Erythroblast (primary cell): Measurements from ENCODE around the gene ITGB2.
"Not testable (repeated sequence)": the region's sequence is repeated elsewhere in the genome, so short reads cannot be mapped to it uniquely, and the experiment has no call there.

Source experiments
- DNase-seq, 2 experiments: peaks; one replicate each; lab custom pipeline; 2025; lab: John Stamatoyannopoulos, UW
- GATA1 ChIP-seq: IDR thresholded peaks from 2 replicates; pipeline ENCODE4 v1.6.1; 2011; ENCODE audit warnings: low read depth, mild to moderate bottlenecking, control low read depth, low read length, moderate library complexity
- POLR2A ChIP-seq: IDR thresholded peaks from 2 replicates; pipeline ENCODE4 v1.6.1; 2011; ENCODE audit warnings: mild to moderate bottlenecking, low read length

ITGB2 gene

DNA sequence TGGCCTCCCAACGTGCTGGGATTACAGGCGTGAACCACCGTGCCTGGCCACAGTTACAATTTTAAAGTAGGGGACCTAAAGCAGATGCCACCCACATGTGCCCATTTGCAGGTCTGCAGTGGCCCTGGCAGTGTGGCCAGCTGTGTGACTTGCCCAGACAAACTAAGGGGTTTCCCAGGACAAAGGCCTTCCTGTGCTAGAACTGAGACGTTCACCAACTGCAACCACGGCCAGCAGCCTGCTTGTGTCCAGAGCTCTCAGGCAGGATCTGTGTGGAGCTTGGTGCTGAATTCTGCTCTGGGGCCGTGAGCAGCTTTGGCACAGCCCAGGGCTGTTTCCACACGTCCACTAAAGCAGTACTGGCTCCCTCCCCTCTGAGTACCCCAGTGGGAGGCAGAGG is 36.6 kb downstream of the ITGB2 start:
- no peak for TF ChIP-seq GATA1
- no peak for TF ChIP-seq POLR2A
- no peak for DNase-seq

DNA sequence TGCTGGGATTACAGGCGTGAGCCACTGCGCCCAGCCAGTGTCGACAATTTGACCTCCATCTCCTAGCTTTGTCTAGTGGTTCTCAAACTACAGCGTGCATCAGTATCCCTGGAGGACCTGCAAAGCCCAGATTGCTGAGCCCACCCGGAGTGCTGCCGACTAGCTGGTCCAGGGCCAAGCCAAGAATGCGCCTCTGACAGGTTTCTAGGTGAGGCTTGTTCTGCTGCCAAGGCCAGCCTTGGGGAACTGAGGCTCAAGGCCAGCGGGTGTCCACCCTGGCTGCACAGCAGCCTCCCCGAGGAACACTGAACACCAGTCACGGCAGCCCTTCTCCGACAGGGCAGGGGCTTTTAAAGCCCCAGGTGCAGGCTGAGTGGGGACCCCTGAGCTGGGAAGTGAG is 37.4 kb downstream of the ITGB2 start:
- TF ChIP-seq POLR2A (no peak), GATA1 (no peak)
- DNase-seq, result no peak

DNA sequence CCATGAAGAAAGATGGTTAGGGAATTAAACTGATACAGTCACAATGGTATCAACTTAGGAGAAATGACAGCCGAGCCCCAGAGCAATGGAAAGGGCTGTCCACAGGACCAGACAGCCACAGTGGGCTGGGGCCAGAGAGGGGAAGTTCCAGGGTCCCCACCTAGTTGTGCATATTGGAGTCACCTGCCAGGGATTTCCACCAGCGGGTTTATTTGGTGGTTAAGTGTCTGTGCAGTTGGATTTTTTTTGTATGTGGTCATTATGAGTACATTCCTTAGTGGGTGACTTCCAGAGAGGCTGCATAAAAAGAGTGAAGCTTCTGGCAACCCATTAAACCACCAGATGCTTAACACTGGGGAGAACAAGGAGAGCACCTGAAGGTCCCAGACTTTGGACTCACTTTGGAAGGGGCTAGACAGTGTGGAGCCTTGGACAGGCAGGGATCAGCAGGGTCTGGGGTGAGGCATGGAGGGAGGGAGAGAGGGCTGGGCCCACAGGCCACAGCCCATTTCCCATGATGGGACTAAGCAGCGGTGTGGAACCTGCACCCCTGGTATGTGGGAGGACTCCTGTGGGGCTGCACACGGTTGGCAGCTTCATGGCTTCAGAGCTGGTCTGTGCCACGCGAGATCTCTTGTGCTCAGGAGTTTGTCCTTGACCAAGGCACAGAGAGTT is 39.4 kb downstream of the ITGB2 start:
- TF ChIP-seq POLR2A (no peak), GATA1 (no peak)
- DNase-seq, result no peak

DNA sequence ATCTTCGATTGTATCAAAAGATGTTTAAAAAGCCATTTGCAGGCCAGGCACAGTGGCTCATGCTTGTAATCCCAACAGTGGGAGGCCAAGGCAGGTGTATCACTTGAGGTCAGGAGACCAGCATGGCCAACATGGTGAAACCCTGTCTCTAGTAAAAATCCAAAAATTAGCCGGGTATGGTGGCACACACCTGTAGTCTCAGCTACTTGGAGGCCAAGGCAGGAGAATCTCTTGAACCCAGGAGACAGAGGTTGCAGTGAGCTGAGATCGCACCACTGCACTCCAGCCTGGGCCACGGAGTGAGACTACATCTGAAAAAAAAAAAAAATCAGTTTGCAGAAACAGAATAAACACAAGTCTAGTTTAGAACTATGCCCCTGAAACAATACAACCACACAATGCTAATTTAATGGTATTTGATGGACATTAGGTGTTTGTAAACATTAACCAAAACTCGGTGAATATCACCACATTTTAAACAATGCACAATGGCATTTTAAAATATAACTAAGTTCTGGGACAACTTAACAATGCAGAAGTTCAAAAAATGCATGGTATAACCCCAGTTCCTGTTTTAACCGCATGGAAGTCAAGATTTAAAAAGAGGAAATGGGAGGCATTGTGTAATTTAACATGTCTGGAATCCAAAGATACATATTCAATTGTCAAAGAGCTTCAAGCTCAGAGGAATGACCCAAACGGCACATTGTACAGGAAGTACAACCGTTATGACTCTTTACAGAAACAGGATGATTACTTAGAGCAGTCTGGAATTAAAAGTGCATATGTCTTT is 40.1 kb downstream of the ITGB2 start:
- TF ChIP-seq POLR2A, result no peak
- TF ChIP-seq GATA1, result no peak
- no peak for DNase-seq

DNA sequence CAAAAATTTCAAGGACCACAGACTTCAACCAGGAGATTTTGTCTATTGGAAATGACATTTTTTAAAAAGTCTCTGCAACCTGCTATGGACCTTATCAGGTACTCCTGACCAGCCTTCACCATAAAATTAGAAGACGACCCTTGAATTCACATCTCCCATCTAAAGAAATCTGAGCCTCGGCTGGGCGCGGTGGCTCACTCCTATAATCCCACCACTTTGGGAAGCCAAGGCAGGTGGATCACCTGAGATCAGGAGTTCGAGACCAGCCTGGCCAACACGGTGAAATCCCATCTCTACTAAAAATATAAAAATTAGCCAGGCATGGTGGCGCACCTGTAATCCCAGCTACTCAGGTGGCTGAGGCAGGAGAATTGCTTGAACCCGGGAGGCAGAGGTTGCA is 41.5 kb downstream of the ITGB2 start:
- DNase-seq, result not testable (repeated sequence)

DNA sequence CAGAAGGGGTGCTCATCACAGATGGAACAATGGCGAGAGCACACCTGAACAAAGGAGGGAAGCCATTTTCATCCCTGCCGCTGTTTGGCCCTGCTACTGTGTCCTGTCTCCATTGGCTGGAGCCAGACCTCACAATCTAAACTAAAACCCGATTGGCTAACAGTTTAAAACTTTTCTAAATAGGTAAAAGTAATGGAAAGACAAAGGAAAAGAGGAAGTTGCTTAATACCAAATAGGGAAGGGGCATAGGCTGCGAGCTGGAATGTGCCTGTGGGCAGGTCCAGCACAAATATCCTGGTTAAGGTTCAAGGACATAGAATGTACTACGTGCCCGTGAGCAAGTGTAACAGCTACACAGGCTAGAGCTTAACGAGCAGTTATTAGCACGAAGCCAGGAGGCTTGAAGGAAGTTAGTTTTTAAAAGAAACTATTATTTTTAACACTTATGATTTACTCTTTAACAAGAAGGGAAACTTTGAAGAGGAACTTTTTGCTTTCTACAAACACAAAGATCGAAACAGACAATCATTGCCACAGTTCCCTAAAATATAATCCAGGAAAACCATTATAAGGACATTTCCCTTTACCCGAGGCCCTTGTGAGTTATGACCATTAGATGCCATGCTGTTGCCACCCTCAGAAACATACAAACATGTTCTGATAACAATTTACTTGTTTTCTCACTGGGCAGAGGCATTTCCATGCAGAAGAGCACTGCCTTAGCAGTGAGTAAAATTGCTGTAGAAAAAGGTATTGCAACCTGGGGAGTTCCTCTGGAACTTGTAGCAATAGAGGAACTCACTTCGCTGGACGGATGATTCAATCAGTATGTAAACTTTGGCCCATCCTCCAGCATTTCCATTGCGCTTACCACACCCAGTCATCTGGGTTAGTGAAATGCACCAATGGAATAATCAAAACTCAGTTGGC is 42.4 kb downstream of the ITGB2 start:
- peak; percentile 22 for TF ChIP-seq POLR2A
- no peak for TF ChIP-seq GATA1
- peak; percentile 56 to 83 for DNase-seq

DNA sequence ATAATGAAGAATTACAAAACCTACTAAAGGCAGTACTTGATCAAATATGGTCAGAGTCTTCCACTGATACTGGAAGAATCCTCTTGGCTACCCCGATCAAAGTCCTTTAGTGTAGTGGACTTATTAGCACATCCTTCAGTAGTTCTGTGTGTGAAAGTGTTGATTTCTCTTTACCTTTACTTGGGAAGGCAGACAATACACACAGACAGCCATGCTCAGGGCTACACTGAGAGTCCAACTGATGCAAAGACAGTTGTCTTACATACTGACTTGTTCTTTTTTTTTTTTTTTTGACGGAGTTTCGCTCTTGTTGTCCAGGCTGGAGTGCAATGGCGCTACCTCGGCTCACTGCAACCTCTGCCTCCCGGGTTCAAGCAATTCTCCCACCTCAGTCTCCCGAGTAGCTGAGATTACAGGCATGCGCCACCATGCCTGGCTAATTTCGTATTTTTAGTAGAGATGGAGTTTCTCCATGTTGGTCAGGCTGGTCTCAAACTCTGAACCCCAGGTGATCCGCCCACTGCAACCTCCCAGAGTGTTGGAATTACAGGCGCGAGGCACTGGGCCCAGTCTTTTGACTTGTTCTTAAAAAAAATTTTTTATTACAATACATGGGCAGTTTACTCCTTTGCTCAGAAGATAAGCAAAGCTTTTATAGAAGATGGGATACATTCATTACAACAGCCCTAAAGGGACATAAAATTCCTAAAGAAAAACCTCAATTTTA is 43.7 kb downstream of the ITGB2 start:
- DNase-seq, result no peak

DNA sequence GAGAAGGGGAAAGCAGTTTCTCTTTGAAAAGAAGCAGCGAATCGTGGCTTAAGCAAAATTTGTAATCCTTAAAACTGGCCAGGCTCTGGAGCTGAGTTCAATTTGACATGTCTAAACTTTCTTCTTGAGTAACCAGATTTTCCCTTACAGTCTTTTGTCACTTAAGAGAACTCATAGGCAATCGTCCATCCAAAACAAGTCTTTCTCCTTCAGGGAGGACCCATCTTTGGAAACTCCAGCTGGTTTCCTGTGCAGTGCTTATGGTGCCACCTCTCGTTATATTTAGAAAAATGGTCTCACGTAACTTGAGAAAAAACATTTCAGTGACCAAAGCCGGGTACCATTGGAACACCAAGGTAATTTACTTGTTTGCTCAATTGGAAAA is 45.4 kb downstream of the ITGB2 start:
- peak; percentile 61 to 69 for DNase-seq
- TF ChIP-seq GATA1, result no peak
- no peak for TF ChIP-seq POLR2A

More for the DNA sequence above, 43.7 kb downstream of the ITGB2 start:
- TF ChIP-seq GATA1 (no peak), POLR2A (no peak)

DNA sequence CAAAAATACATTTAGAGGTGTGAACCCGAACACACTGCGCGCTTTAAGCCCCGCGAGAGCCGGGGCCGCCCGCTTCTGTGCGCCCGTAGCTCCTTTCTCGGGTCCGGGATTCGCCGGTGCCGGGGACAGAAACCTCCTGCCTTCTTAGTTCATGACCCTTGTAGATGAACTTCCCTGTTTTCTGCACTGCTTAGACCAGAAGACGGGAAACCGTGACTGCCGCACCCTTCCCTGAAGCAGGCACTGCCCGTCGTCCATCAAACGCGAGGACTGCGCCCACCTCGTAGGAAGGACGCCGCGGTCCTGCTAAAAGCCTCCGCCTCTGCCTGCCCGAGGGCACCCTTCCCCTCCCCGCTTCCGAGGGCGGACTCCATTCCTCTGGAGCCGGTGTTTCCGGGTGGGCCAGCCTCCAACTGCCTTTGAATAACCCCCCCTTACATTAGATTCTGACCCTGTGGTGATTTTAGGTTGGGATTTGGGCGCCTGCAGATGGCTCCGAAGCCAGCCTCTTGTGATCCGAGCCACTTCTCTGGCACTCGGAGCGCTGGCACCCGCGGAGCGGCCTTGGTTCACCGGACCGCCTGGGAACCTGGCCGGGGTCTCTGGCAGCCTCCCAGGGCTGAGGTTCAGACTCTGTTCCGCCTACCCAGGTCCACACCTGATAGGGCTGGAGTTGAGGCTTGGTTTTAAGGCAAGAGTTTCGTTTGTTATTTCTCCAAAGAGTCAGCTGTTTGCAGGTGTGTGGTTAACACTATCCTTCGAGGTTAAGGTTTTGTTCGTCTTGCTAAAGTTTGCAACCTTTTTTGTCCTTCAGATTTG is 46.0 kb downstream of the ITGB2 start:
- peak; percentile 60 to 72 for DNase-seq

DNA sequence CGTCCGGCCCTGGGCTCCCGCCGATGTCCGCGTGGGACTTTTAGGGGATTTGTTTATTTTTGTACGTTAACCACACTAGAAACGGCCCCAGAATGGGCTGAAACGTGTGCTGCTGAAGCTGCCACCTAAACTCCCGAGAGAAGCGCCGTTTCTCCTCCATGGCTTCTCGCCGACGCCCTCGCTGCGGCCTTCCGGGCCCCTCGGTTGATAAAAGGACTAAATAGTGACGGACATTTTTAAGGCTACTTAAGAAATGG is 46.5 kb downstream of the ITGB2 start:
- no peak for DNase-seq
- TF ChIP-seq POLR2A (peak; percentile 31), GATA1 (no peak)

More for the DNA sequence above, 46.0 kb downstream of the ITGB2 start:
- TF ChIP-seq POLR2A (no peak), GATA1 (no peak)

DNA sequence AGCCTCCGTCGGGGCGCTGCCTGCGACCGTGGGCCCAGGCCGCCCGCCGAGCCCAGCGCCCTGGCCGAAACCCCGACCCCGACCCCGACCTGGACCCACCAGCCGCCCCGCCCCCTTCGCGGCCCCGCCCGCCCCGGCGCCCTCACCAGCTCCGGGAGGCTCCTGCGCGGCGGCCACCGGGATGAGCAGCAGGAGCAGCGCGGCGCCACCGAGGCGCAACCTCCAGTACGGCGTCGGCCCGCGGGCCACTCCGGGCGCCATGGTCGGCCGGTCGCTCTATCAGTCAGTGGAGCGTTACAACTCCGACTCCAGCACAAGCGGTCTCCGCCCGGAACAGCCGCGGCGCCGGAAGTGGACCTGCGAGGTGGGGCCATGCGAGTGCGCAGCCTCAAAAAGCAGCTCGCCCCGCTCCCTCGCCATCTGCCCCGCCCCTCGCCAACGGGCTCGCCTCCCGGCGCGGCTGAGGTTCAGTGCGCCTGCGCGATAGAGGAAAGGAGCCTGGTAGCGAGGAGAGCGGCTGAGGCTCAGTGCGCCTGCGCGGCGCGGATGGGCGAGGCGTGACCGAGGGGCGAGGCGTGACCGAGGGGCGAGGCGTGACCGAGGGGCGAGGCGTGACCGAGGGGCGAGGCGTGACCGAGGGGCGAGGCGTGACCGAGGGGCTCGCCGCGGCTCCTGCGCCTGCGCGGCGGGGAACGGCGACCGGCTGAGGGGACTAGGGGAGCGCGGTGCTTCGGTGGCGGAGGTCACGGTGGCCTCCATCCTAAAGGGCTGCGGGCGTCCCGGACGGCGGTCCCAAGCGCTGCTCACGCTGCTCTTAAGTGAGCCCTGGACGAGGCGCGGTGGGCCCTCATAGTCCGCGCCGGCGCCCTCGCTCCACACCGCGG is 47.1 kb downstream of the ITGB2 start, which contains the start of gene PTTG1IP:
Gene PTTG1IP, minus strand, starts transcription at position 335 of the 884 bp plus-strand sequence. Its CDS starts 74 bp downstream, at position 261.
- DNase-seq, result peak; percentile 98 to 100
- TF ChIP-seq GATA1, result no peak
- peak; percentile 79 for TF ChIP-seq POLR2A
